WTC11 (cell line): ENCODE results near the gene GABBR2.

ENCODE experiments used
- CTCF ChIP-seq: fragments of 200-600 bp; IDR thresholded peaks from 2 replicates; pipeline ENCODE4 v1.8.0; 2022; ENCODE audit warnings: antibody characterized with exemption
- ETV6 ChIP-seq: sonication (generic); formaldehyde crosslinking; IDR thresholded peaks from 2 replicates; pipeline ENCODE4 v1.8.1; 2022; ENCODE audit warnings: mild to moderate bottlenecking, missing genetic modification reagents
- GABPB1 ChIP-seq: sonication (generic); formaldehyde crosslinking; IDR thresholded peaks from 2 replicates; pipeline ENCODE4 v1.8.1; 2023; ENCODE audit warnings: mild to moderate bottlenecking, missing genetic modification reagents
- JUN ChIP-seq: sonication (generic); formaldehyde crosslinking; IDR thresholded peaks from 2 replicates; pipeline ENCODE4 v1.8.0; 2023; ENCODE audit warnings: mild to moderate bottlenecking, missing genetic modification reagents
- MLX ChIP-seq: sonication (generic); formaldehyde crosslinking; IDR thresholded peaks from 2 replicates; pipeline ENCODE4 v1.8.1; 2023; ENCODE audit warnings: mild to moderate bottlenecking, missing genetic modification reagents, moderate library complexity
- PREB ChIP-seq: sonication (generic); formaldehyde crosslinking; IDR thresholded peaks from 2 replicates; pipeline ENCODE4 v1.8.1; 2022; ENCODE audit warnings: mild to moderate bottlenecking, missing genetic modification reagents, moderate library complexity, borderline replicate concordance
- TEAD1 ChIP-seq: sonication (generic); formaldehyde crosslinking; IDR thresholded peaks from 2 replicates; pipeline ENCODE4 v1.8.0; 2022; ENCODE audit warnings: mild to moderate bottlenecking, missing genetic modification reagents
- TEAD4 ChIP-seq: sonication (generic); formaldehyde crosslinking; IDR thresholded peaks from 2 replicates; pipeline ENCODE4 v1.8.0; 2022; ENCODE audit warnings: mild to moderate bottlenecking, missing genetic modification reagents
- TP53 ChIP-seq: sonication (generic); formaldehyde crosslinking; IDR thresholded peaks from 2 replicates; pipeline ENCODE4 v1.8.1; 2023; ENCODE audit warnings: mild to moderate bottlenecking, missing genetic modification reagents
- ZNF121 ChIP-seq: sonication (generic); formaldehyde crosslinking; IDR thresholded peaks from 2 replicates; pipeline ENCODE4 v1.8.0; 2023; ENCODE audit warnings: missing genetic modification reagents
- TF ChIP-seq, protein P1 (sequence below): sonication (generic); formaldehyde crosslinking; IDR thresholded peaks from 2 replicates; pipeline ENCODE4 v1.8.1; 2022; ENCODE audit warnings: missing genetic modification reagents, borderline replicate concordance
- TF ChIP-seq, protein P2 (sequence below): sonication (generic); formaldehyde crosslinking; IDR thresholded peaks from 2 replicates; pipeline ENCODE4 v1.8.1; 2023; ENCODE audit warnings: mild to moderate bottlenecking, moderate library complexity, missing genetic modification reagents

GRCh38 chr9:98599566-98600216 is 109.0 kb downstream of the GABBR2 start:
- TF ChIP-seq CTCF (no peak), ZNF121 (no peak), GABPB1 (CRISPR knock-in tag) (no peak), TP53 (CRISPR knock-in tag) (no peak), PREB (CRISPR knock-in tag) (no peak), TEAD4 (CRISPR knock-in tag) (no peak), JUN (no peak), MLX (CRISPR knock-in tag) (no peak), TEAD1 (CRISPR knock-in tag) (no peak), ETV6 (no peak)
- TF ChIP-seq, protein P1, sequence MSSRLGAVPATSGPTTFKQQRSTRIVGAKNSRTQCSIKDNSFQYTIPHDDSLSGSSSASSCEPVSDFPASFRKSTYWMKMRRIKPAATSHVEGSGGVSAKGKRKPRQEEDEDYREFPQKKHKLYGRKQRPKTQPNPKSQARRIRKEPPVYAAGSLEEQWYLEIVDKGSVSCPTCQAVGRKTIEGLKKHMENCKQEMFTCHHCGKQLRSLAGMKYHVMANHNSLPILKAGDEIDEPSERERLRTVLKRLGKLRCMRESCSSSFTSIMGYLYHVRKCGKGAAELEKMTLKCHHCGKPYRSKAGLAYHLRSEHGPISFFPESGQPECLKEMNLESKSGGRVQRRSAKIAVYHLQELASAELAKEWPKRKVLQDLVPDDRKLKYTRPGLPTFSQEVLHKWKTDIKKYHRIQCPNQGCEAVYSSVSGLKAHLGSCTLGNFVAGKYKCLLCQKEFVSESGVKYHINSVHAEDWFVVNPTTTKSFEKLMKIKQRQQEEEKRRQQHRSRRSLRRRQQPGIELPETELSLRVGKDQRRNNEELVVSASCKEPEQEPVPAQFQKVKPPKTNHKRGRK: no peak
- TF ChIP-seq, protein P2, sequence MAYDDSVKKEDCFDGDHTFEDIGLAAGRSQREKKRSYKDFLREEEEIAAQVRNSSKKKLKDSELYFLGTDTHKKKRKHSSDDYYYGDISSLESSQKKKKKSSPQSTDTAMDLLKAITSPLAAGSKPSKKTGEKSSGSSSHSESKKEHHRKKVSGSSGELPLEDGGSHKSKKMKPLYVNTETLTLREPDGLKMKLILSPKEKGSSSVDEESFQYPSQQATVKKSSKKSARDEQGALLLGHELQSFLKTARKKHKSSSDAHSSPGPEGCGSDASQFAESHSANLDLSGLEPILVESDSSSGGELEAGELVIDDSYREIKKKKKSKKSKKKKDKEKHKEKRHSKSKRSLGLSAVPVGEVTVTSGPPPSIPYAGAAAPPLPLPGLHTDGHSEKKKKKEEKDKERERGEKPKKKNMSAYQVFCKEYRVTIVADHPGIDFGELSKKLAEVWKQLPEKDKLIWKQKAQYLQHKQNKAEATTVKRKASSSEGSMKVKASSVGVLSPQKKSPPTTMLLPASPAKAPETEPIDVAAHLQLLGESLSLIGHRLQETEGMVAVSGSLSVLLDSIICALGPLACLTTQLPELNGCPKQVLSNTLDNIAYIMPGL (CRISPR knock-in tag): no peak
